ENCODE data around the gene SLC6A5. TPM values are rescaled to one million over a fixed set of nuclear protein-coding genes. Genes with fewer than 3 reads are reported as not detected.

Gene SLC6A5
- total RNA-seq, 1 experiment from 2014 or later = not detected

DNA sequence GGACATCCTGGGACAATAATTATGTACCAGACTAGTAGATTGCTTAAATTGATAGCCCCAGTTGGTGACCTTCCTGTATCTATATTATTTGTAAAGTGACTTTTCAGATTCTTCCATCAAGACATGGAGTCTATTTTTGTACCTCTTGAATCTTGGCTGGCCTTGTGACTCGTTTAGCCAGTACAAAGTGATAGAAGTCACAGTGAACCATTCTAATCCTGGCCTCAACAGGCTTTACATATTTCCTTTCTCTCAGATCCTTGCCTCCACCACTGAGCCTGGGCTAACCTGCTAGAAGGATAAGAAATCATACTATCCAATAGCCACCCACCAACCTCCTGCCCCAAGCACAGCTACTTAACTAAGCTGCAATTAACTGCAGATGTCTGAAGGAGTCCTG lies 37.5 kb upstream of the SLC6A5 start:
- Histone ChIP-seq H3K4me2 (ENCODE audit: insufficient read depth, insufficient read length, low read length) (no peak overlapping the region), H3K79me2 (ENCODE audit: insufficient read depth, low read length) (no peaks in the 10 kb centered on the region), H3K4ac (ENCODE audit: low read depth, low read length) (no peak overlapping the region), H2BK15ac (ENCODE audit: low read depth, low read length) (no peak overlapping the region), H3K79me1 (ENCODE audit: insufficient read depth, low read depth, low read length, poor library complexity, severe bottlenecking) (no peaks in the 10 kb centered on the region), H4K8ac (replicated peaks; ENCODE audit: insufficient read length, low read depth, low read length) (no peak overlapping the region), H4K91ac (ENCODE audit: insufficient read length, low read depth, low read length) (no peak overlapping the region), H4K20me1 (ENCODE audit: control insufficient read depth, insufficient read depth, insufficient read length) (no peaks in the 10 kb centered on the region), H3K27me3 (ENCODE audit: insufficient read depth, low read length) (no peaks in the 10 kb centered on the region; the same call in 1 of the 2 replicates), H3K18ac (ENCODE audit: insufficient read length, low read depth, low read length) (no peak overlapping the region), H3K23ac (ENCODE audit: insufficient read length, low read depth, low read length) (no peak overlapping the region), H2BK5ac (ENCODE audit: insufficient read length, low read length) (no peak overlapping the region), H3K14ac (ENCODE audit: insufficient read depth, low read length) (no peak overlapping the region), H3K9me3 (ENCODE audit: control insufficient read depth, low read depth, low read length) (no peaks in the 10 kb centered on the region), H2AK5ac (ENCODE audit: insufficient read length, low read length) (no peak overlapping the region), H2BK20ac (ENCODE audit: low read depth, low read length, poor library complexity, severe bottlenecking) (no peak overlapping the region), H3K4me1 (ENCODE audit: insufficient read depth, low read length) (no peaks in the 10 kb centered on the region), H2BK12ac (ENCODE audit: insufficient read length, low read depth, low read length) (no peak overlapping the region), H3K27ac (ENCODE audit: insufficient read length, low read depth, low read length) (no peak overlapping the region), H3K23me2 (ENCODE audit: insufficient read length, low read depth, low read length, poor library complexity, severe bottlenecking) (no peaks in the 10 kb centered on the region), H4K5ac (ENCODE audit: insufficient read length, low read depth, low read length) (no peak overlapping the region), H2BK120ac (ENCODE audit: low read depth, low read length, poor library complexity, severe bottlenecking) (no peak overlapping the region), H3T11ph (ENCODE audit: low read length) (no peak overlapping the region), H3K56ac (ENCODE audit: insufficient read length, low read depth, low read length) (no peak overlapping the region), H2AFZ (ENCODE audit: low read length) (no peak overlapping the region), H3K9ac (ENCODE audit: extremely low read depth, insufficient read length, low read length) (no peak overlapping the region)
- H3K36me3 Mint-ChIP-seq (ENCODE audit: insufficient read depth in 1 of 3, low read depth in 3 of 3) = no peaks in the 10 kb centered on the region
- H3K9me3 Mint-ChIP-seq = peaks cover under 1% of the 10 kb centered on the region in 2 experiments; a peak in 4 of 5 replicates
- no peak overlapping the region for H3K4me3 Mint-ChIP-seq
- no CpG with 5 or more reads among the region's 1 CpG for WGBS (ENCODE audit: extremely low coverage, insufficient read length, low lambda C conversion rate)
- TF ChIP-seq, protein P1, sequence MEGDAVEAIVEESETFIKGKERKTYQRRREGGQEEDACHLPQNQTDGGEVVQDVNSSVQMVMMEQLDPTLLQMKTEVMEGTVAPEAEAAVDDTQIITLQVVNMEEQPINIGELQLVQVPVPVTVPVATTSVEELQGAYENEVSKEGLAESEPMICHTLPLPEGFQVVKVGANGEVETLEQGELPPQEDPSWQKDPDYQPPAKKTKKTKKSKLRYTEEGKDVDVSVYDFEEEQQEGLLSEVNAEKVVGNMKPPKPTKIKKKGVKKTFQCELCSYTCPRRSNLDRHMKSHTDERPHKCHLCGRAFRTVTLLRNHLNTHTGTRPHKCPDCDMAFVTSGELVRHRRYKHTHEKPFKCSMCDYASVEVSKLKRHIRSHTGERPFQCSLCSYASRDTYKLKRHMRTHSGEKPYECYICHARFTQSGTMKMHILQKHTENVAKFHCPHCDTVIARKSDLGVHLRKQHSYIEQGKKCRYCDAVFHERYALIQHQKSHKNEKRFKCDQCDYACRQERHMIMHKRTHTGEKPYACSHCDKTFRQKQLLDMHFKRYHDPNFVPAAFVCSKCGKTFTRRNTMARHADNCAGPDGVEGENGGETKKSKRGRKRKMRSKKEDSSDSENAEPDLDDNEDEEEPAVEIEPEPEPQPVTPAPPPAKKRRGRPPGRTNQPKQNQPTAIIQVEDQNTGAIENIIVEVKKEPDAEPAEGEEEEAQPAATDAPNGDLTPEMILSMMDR (conservative IDR thresholded peaks at IDR 0.05) = no peak
- H3K27ac Mint-ChIP-seq = no peak overlapping the region
- DNase-seq = no peak
- no peaks in the 10 kb centered on the region for H3K4me1 Mint-ChIP-seq
- peaks cover 2% of the 10 kb centered on the region; the same call in 1 of the 2 replicates for H3K27me3 Mint-ChIP-seq (ENCODE audit: low read depth)

Data from H9 (cell line).